Activated naive CD8-positive, alpha-beta T cell (primary cell): ENCODE data around the gene CCL27.

Experiments
- H3K27ac Mint-ChIP-seq: one replicate; pipeline ENCODE4 v1.8.0; 2021; ENCODE audit warnings: mixed read lengths
- H3K27me3 Mint-ChIP-seq: one replicate; pipeline ENCODE4 v1.8.0; 2021; ENCODE audit warnings: mixed read lengths
- H3K36me3 Mint-ChIP-seq: one replicate; pipeline ENCODE4 v1.8.0; 2021; ENCODE audit warnings: mixed read lengths
- H3K4me1 Mint-ChIP-seq: one replicate; pipeline ENCODE4 v1.8.0; 2021; ENCODE audit warnings: low read depth, mixed read lengths
- H3K4me3 Mint-ChIP-seq: one replicate; pipeline ENCODE4 v1.8.0; 2021; ENCODE audit warnings: mild to moderate bottlenecking, mixed read lengths
- H3K9me3 Mint-ChIP-seq: one replicate; pipeline ENCODE4 v1.8.0; 2021; ENCODE audit warnings: low read depth, mixed read lengths

The CCL27 gene

DNA sequence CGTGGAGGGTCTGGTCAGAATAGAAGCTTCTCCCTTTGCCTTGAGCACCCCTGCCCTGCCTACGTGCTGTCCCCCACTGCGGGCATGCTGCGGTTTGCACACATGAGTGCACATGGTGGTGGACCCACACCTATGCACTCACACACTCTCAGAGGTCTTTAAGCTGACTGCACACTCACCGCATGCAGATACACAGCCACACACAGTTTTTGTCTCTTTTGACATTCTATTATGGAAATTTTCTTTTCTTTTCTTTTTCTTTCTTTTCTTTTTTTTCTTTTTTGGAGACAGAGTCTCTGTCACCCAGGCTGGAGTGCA is 33.0 kb downstream of the CCL27 start:
- Mint-ChIP-seq H3K9me3 (no peaks in the 10 kb centered on the region), H3K4me1 (peaks cover 26% of the 10 kb centered on the region), H3K4me3 (peak overlapping the region; percentile 86), H3K36me3 (no peaks in the 10 kb centered on the region), H3K27me3 (peaks cover 27% of the 10 kb centered on the region), H3K27ac (no peak overlapping the region)

DNA sequence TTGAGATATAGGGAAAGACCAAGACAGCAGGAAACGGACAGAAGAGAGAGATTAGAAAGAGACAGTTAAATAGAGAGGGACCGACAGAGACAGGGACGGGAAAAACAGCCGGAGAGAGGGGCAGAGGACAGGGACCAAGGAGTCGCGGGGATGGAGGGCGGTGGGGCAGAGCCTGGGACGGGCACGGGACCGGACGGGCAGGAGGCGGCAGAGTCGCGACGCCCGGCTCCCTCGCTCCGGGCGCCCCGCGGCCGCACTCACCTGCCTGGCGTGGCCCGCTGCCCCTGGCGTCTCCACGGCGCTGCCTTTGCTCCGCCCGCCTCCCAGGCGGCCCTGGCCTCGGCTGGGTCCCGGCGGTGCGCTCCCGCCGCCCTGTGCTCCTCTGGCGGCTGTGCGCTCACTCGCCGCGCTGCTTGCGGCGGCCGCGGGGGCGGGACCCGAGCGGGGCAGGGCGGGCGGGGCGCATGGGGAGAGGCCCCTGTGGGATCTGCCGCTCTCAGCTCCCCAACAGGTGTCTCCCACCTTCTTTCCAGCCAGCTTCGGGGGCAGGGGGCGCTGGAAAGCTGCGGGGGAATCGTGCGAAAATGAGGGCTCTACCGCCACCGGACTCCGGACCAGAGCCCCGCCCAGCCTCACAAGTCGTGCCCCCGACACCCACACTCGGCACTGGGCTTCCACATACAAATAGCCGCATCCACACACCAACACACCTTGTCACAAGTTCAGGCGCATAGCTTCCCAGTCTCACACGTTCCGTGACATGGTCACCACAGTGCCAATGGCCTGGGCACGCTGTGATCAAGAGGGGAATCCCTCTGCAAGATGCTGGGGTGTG is 33.6 kb downstream of the CCL27 start, which contains the start of gene ARID3C:
Gene ARID3C (minus strand): TSS at position 411 of the 835 bp plus-strand sequence. CDS start 1,052 bp downstream, outside the sequence.
- Mint-ChIP-seq H3K27me3 (peaks cover 28% of the 10 kb centered on the region), H3K27ac (no peak within 1 kb of the TSS), H3K4me3 (peak within 1 kb of the TSS; percentile 86), H3K9me3 (no peaks in the 10 kb centered on the region), H3K36me3 (no peaks in the 10 kb centered on the region), H3K4me1 (peaks cover 23% of the 10 kb centered on the region)

DNA sequence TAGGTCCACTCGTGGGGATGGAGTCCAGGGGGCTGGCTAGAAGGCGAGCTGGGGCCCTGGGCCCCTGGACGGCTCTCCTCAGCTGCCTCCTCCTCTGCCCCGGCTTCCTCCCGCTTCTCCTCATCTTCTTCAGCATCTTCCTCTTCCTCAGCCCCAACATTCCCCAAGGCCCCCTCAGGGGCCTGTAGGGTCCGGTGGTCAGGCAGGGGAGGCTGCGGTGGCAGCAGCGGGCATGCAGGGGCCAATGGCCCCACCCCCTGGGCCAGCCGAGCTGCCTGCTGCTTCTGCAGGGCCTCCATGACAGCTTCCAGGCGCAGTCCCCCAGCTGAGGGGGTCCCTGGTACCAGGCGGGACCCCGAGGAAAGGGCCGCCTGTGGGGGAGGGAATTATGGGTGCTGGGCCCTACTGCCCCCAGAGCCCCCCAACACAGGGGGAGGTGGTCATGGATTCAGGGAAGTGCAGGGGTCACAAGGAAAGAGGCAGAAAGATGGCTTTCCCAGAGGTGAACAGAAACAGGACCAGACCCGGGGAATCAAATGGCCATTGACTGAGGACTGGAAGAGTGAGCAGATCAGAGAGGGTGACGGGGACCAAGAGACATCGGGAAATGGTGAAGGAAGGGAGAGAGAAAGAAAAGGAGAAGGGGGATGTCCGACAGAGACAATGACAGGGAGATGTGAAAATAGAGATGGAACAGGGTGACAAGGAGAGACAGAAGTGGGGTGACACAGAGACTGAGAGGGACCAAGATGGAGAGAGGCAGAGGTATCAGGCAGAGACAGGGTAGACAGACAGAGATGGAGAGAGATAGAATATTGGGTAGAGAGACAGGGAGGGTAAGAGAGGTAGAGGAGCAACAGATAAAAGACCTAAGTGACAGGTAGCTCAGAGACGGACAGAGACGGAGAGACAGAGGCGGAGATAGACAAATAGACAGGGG is 34.5 kb downstream of the CCL27 start:
- H3K9me3 Mint-ChIP-seq, result no peaks in the 10 kb centered on the region
- H3K36me3 Mint-ChIP-seq, result no peaks in the 10 kb centered on the region
- H3K4me3 Mint-ChIP-seq, result peak overlapping the region; percentile 84
- H3K4me1 Mint-ChIP-seq, result peaks cover 25% of the 10 kb centered on the region
- no peak overlapping the region for H3K27ac Mint-ChIP-seq
- H3K27me3 Mint-ChIP-seq, result peaks cover 32% of the 10 kb centered on the region

DNA sequence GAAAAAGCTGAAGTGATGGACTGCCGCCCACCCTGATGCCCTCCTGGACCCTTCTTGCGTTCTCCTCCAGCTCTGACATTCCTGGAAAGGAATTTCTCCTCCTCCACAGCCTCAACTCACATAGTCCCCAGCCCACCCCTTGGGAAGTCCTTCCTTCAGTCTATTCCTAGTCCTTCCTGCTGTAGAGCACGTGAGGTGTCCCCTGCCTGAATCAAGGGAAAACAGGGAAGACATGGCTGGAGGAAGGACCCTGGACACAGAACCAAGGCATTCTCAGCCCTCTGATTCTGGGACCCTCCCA is 37.3 kb downstream of the CCL27 start:
- Mint-ChIP-seq H3K27me3 (peaks cover 37% of the 10 kb centered on the region), H3K27ac (no peak overlapping the region), H3K4me3 (no peak overlapping the region), H3K4me1 (peaks cover 29% of the 10 kb centered on the region), H3K9me3 (no peaks in the 10 kb centered on the region), H3K36me3 (no peaks in the 10 kb centered on the region)

DNA sequence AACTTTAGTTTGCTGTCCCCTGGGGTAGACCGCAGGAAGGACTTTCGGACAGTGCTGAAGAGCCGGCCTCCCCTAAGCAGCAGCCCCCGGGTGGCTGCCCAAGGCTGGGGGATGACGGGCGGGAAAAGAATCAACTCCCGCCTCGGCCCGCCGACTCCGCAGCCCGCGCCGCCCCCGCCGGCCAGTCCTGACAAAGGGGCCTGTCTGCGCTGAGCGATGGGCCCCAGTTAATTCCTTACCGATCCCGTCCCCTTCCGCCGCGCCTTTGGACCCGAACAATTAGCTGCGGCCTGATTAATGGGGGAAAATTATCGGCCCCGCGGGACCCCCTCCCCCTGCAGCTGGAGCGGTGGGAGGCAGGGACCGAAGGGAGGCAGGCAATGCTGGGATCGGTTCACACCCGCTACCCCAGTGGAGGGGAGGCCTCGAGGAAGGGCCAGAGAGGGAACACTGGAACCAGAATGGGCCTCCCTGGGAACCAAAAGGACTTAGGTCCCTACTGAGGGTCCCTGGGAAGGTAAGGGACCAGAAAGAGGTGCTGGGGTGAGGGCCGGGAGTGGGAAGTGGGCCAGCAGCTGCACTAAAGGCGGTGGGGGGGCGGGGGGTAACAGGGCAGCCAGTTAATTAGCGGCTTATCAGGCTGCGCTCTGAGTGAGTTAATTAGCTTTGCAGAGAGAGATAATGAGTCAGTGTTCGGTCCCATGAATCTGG is 37.8 kb downstream of the CCL27 start:
- Mint-ChIP-seq H3K9me3 (no peaks in the 10 kb centered on the region), H3K4me1 (peaks cover 31% of the 10 kb centered on the region), H3K36me3 (no peaks in the 10 kb centered on the region), H3K27me3 (peaks cover 35% of the 10 kb centered on the region), H3K27ac (no peak overlapping the region), H3K4me3 (peak overlapping the region; percentile 66)

DNA sequence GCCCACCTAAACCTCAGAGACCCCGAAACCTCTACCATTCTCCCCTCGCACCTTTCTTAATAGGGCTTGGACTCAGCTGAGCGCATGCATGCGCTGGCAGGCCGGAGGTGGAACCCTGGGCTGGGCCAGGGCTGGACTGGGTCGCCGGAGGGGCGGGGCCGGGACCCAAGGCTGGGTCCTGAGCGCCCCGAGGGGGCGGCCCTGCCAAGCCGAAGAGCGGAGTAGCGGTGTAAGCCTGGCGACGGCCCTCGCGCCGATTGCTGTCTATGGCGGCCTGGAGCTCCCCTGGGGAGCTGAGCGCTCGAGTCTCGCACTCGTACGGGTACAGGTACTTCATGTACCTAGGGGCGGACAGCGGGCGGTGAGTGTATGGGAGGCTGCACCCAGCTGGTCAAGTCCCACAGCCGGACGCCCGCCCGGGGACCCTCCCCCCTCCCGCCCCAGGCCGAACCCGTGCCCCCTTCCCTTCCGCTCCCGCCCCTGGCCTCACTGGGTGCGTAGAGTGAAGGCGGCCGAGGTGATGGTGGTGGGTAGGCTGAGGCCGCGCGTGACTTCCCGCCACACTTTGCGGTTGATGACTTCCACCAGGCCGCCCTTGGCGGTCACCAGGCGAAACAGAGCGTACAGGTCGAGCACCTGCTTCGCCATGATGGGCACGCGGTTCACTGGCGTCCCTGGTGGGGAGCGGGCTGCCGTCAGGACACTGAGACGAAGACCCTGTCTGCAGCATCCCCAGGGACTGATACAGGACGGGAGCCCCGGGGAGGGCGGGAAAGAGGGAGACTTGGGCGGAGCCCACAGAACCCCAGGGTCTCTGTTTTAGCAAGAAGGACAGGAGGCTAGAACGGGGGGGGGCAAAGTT is 38.9 kb downstream of the CCL27 start:
- Mint-ChIP-seq H3K4me1 (peaks cover 34% of the 10 kb centered on the region), H3K27me3 (peaks cover 32% of the 10 kb centered on the region), H3K27ac (no peak overlapping the region), H3K9me3 (no peaks in the 10 kb centered on the region), H3K4me3 (peak overlapping the region; percentile 66), H3K36me3 (no peaks in the 10 kb centered on the region)

DNA sequence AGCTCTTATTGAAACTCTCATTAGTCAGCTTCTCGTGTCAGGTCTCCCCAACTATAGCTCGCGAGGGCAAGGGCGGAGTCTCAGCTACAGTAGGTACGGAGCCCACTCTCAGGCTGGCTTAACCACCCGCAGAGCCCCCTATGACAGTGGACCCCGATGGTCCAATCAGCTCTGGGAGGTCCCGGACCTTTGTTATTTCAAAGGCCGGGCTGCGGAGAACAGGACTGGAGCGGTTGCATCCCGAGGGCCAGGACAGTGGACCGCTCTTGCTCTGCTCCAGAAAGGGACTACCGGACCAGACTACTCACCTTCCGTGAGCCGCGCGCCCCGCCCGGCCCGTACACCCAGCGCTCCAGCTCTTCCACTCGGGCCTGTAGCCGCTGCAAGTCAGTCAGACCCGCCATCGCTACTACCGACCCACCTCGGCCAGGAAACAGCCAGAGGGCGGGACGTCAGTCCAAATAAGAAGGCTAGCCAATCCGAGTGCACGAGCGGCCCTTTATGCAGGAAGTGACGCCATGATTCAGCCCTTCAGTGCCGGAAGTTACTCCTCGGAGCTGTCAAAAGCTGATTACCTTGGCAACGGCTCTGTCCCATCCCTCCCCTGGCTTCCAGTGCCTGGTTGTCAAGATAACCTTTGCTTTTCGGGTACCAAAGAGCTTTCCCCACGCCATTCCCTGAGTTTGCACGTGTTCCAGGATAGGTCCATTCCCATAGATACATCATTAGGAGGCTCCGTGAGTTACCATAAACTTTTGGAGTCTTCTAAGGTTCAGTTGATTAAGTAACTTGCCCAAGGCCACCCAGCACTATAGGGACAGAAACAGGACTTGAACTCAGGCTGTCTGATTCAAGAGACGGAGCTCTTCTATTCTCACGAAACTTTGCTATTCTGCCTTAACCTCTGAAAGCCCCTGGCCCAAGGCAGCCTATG is 42.1 kb downstream of the CCL27 start, which contains the start of gene DCTN3:
Gene DCTN3 (minus strand): TSS at position 435 of the 934 bp plus-strand sequence. CDS start 31 bp downstream, at position 404.
- Mint-ChIP-seq H3K9me3 (no peaks in the 10 kb centered on the region), H3K4me1 (peaks cover 28% of the 10 kb centered on the region), H3K27me3 (peaks cover 12% of the 10 kb centered on the region), H3K36me3 (peaks cover 6% of the 10 kb centered on the region), H3K27ac (peak within 1 kb of the TSS; percentile 66), H3K4me3 (peak within 1 kb of the TSS; percentile 95)

DNA sequence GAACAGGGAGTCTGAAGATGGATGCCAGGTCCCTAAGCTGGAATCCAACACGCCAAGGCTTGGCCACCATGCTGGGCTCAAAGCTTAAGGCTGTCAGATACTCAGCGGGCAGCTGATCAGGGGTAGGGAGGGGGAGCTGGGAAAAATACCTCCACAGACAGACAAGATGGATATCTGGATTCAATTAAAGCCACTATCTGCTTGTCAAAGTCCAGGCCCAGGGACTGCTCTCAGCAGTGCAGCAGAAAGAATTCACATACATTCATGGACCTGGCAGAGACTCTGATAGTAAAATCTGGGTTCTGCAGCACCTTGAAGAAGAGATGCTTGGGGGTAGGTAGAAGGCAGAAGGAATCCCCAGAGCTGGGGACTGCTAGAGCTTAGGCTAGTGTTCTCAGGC is 47.3 kb downstream of the CCL27 start:
- Mint-ChIP-seq H3K9me3 (no peaks in the 10 kb centered on the region), H3K27me3 (no peaks in the 10 kb centered on the region), H3K27ac (no peak overlapping the region), H3K4me1 (peaks cover 32% of the 10 kb centered on the region), H3K36me3 (peaks cover 9% of the 10 kb centered on the region), H3K4me3 (no peak overlapping the region)

DNA sequence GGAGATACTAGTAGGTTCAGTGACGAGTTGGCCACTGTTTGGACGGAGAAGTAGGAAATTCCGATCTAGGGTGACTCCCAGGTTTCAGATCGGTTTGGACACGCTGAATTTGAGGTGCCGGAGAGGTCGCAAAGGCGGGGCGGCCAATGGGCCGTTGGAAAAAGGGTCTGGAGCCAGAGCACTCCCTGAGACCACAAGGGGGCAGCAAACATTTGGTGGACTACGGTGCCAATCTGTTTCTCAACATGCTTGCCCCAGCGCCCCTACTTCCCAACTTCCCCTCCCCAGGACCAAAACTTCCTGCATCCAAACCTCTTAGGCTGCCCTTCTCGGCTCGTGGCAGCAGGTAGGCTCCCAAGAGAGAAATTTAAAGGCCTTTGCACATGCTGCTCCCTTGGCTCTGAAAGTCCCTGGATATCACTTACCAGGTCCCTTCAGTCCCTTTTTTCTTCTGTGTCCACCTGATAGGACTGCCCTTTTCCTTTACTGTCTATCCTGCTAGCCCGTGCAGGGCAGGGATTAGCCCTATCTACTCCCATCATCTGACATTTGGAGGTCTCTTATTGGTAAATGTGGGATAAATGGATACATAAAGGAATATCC is 49.6 kb downstream of the CCL27 start:
- Mint-ChIP-seq H3K27me3 (no peaks in the 10 kb centered on the region), H3K4me3 (peak overlapping the region; percentile 88), H3K9me3 (no peaks in the 10 kb centered on the region), H3K27ac (peak overlapping the region; percentile 96), H3K4me1 (peaks cover 23% of the 10 kb centered on the region), H3K36me3 (peaks cover 9% of the 10 kb centered on the region)
